ENCODE measurements around the gene HIF1A.

- TF ChIP-seq CTCF (IDR thresholded peaks at IDR 0.05; ENCODE audit: low read length) (no peak), EZH2 (IDR thresholded peaks at IDR 0.05; ENCODE audit: borderline replicate concordance, low read length) (no peak)
These were observed 57.3 kb downstream of the HIF1A start for GRCh38 chr14:61752626-61753025.
